Panc1 (cell line): ENCODE results near the gene AGA.

Experiments used
- POLR2AphosphoS5 ChIP-seq: IDR thresholded peaks from 2 replicates; pipeline ENCODE4 v1.6.1; 2012; ENCODE audit warnings: mild to moderate bottlenecking, low read depth, low read length, moderate library complexity
- SIN3A ChIP-seq: IDR thresholded peaks from 2 replicates; pipeline ENCODE4 v1.6.1; 2012; ENCODE audit warnings: low read depth, mild to moderate bottlenecking, low read length, moderate library complexity, borderline replicate concordance; ENCODE audit not compliant: insufficient read depth
- TCF7L2 ChIP-seq: IDR thresholded peaks from 2 replicates; pipeline ENCODE4 v1.6.1; 2011; ENCODE audit warnings: mild to moderate bottlenecking, low read depth, low read length, inconsistent platforms
- TF ChIP-seq, protein P1 (sequence below): fragments of 450-650 bp; IDR thresholded peaks from 2 replicates; pipeline ENCODE4 v1.5.1; 2017; ENCODE audit warnings: mild to moderate bottlenecking
- TF ChIP-seq, protein P2 (sequence below), 2 experiments: IDR thresholded peaks; 2 replicates each; pipeline ENCODE4 v1.6.1; 2011 to 2012; ENCODE audit warnings: low read depth in 2 of 2, control low read depth in 1 of 2, low read length in 1 of 2, mild to moderate bottlenecking in 1 of 2, moderate library complexity in 1 of 2; ENCODE audit not compliant: insufficient read depth in 1 of 2

DNA sequence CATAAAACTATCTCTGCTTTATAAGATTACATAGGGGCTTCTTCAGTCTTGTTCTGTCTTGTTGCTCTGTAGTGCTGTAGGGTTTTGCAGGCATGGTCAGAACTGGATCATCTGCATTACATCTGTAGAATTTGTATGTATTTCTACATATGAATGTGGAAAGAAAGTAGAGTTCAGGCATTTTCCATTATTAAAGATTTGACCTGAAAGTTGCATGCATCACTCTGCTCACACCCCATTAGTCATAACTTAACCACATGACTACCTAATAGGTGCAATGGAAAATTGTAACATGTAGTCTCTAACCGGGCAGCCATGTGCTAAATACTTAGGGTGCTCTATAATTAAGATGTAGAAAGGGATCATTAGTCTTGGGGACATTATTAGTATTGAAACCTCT lies 45.7 kb upstream of the AGA start:
- TF ChIP-seq, protein P1, sequence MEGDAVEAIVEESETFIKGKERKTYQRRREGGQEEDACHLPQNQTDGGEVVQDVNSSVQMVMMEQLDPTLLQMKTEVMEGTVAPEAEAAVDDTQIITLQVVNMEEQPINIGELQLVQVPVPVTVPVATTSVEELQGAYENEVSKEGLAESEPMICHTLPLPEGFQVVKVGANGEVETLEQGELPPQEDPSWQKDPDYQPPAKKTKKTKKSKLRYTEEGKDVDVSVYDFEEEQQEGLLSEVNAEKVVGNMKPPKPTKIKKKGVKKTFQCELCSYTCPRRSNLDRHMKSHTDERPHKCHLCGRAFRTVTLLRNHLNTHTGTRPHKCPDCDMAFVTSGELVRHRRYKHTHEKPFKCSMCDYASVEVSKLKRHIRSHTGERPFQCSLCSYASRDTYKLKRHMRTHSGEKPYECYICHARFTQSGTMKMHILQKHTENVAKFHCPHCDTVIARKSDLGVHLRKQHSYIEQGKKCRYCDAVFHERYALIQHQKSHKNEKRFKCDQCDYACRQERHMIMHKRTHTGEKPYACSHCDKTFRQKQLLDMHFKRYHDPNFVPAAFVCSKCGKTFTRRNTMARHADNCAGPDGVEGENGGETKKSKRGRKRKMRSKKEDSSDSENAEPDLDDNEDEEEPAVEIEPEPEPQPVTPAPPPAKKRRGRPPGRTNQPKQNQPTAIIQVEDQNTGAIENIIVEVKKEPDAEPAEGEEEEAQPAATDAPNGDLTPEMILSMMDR = no peak
- TF ChIP-seq, protein P2, sequence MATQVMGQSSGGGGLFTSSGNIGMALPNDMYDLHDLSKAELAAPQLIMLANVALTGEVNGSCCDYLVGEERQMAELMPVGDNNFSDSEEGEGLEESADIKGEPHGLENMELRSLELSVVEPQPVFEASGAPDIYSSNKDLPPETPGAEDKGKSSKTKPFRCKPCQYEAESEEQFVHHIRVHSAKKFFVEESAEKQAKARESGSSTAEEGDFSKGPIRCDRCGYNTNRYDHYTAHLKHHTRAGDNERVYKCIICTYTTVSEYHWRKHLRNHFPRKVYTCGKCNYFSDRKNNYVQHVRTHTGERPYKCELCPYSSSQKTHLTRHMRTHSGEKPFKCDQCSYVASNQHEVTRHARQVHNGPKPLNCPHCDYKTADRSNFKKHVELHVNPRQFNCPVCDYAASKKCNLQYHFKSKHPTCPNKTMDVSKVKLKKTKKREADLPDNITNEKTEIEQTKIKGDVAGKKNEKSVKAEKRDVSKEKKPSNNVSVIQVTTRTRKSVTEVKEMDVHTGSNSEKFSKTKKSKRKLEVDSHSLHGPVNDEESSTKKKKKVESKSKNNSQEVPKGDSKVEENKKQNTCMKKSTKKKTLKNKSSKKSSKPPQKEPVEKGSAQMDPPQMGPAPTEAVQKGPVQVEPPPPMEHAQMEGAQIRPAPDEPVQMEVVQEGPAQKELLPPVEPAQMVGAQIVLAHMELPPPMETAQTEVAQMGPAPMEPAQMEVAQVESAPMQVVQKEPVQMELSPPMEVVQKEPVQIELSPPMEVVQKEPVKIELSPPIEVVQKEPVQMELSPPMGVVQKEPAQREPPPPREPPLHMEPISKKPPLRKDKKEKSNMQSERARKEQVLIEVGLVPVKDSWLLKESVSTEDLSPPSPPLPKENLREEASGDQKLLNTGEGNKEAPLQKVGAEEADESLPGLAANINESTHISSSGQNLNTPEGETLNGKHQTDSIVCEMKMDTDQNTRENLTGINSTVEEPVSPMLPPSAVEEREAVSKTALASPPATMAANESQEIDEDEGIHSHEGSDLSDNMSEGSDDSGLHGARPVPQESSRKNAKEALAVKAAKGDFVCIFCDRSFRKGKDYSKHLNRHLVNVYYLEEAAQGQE (IDR thresholded peaks at IDR 0.05; ENCODE audit: insufficient read depth in 1 of 2, low read depth in 2 of 2, low read length in 1 of 2) = no peak
- no peak for TF ChIP-seq POLR2AphosphoS5
- TF ChIP-seq SIN3A = no peak
- no peak for TF ChIP-seq TCF7L2
